GM12878 (cell line): ENCODE measurements around the gene CCL15. TPM values are rescaled to one million over a fixed set of nuclear protein-coding genes. Genes with fewer than 3 reads are reported as not detected.
A peak's percentile ranks its signal among the peaks of the same experiment; 100 is the strongest.

Experiments
- CBX5 ChIP-seq: sonication (generic); IDR thresholded peaks from 2 replicates; pipeline ENCODE4 v1.6.1; 2016; ENCODE audit warnings: low read depth, moderate library complexity, mild to moderate bottlenecking, inconsistent platforms
- CEBPB ChIP-seq, 2 experiments: fragments of 150-350 bp in 1 of 2; IDR thresholded peaks; 2 replicates each; pipeline ENCODE4 v1.6.1; 2012 to 2014; ENCODE audit warnings: low read depth in 2 of 2, low read length in 2 of 2, borderline replicate concordance in 1 of 2, inconsistent platforms in 1 of 2
- CHD1 ChIP-seq: IDR thresholded peaks from 2 replicates; pipeline ENCODE4 v1.6.1; 2012; ENCODE audit warnings: low read depth, low read length, improper control_type of control experiment
- EED ChIP-seq: sonication (generic); IDR thresholded peaks from 2 replicates; pipeline ENCODE4 v1.6.1; 2016; ENCODE audit warnings: antibody characterized with exemption, low read depth
- FOS ChIP-seq: IDR thresholded peaks from 3 replicates; pipeline ENCODE4 v1.6.1; 2011; ENCODE audit warnings: borderline replicate concordance; ENCODE audit not compliant: insufficient read length; ENCODE audit errors: extremely low read depth
- IKZF1 ChIP-seq: fragments of 450-650 bp; conservative IDR thresholded peaks from 2 replicates; pipeline ENCODE4 v1.6.1; 2017; ENCODE audit warnings: antibody characterized with exemption, mild to moderate bottlenecking
- KAT2A ChIP-seq: conservative IDR thresholded peaks from 2 replicates; pipeline ENCODE4 v1.6.1; 2011; ENCODE audit warnings: low read depth, low read length; ENCODE audit not compliant: control insufficient read depth
- MXI1 ChIP-seq: fragments of 150-350 bp; IDR thresholded peaks from 2 replicates; pipeline ENCODE4 v1.6.1; 2011; ENCODE audit warnings: low read depth, mild to moderate bottlenecking, inconsistent platforms, low read length, improper control_type of control experiment
- NFYB ChIP-seq: IDR thresholded peaks from 2 replicates; pipeline ENCODE4 v1.6.1; 2011; ENCODE audit warnings: low read depth, mild to moderate bottlenecking, low read length, improper control_type of control experiment, moderate library complexity; ENCODE audit not compliant: insufficient read depth
- POLR2A ChIP-seq: IDR thresholded peaks from 2 replicates; pipeline ENCODE4 v1.6.1; 2011; ENCODE audit warnings: low read depth, mild to moderate bottlenecking, low read length
- POU2F2 ChIP-seq: IDR thresholded peaks from 3 replicates; pipeline ENCODE4 v1.6.1; 2011; ENCODE audit warnings: low read depth, mild to moderate bottlenecking, low read length, borderline replicate concordance
- RAD21 ChIP-seq: IDR thresholded peaks from 2 replicates; pipeline ENCODE4 v1.6.1; 2011; ENCODE audit warnings: mild to moderate bottlenecking, low read depth, low read length, moderate library complexity; ENCODE audit not compliant: insufficient read depth
- RUNX3 ChIP-seq: IDR thresholded peaks from 2 replicates; pipeline ENCODE4 v1.6.1; 2012; ENCODE audit warnings: low read length, inconsistent platforms
- SKIL ChIP-seq: fragments of 450-650 bp; IDR thresholded peaks from 2 replicates; pipeline ENCODE4 v1.6.1; 2017; ENCODE audit warnings: mild to moderate bottlenecking, low read depth, inconsistent platforms; ENCODE audit not compliant: poor library complexity, severe bottlenecking
- SMAD5 ChIP-seq: IDR thresholded peaks from 2 replicates; pipeline ENCODE4 v1.6.1; 2016; ENCODE audit warnings: antibody characterized with exemption, low read depth
- SMC3 ChIP-seq: IDR thresholded peaks from 2 replicates; pipeline ENCODE4 v1.6.1; 2011; ENCODE audit warnings: low read length, improper control_type of control experiment, borderline replicate concordance
- SREBF1 ChIP-seq: IDR thresholded peaks from 2 replicates; pipeline ENCODE4 v1.6.1; 2012; ENCODE audit warnings: mild to moderate bottlenecking, low read length
- TCF12 ChIP-seq: IDR thresholded peaks from 2 replicates; pipeline ENCODE4 v1.6.1; 2011; ENCODE audit warnings: low read depth, mild to moderate bottlenecking, low read length
- polyA plus RNA-seq, 11 experiments: library from polyadenylated mRNA; depleted of rRNA in 4 of 11; unstranded in 6 of 11; stranded (reverse) in 5 of 11; fragments of >200 nt; fragmentation: Nextera tagmentation in 4 of 11; fragmentation: Illumina TruSeq in 1 of 11; extraction: Ambion mirVana in 4 of 11; extraction: Trizol in 1 of 11; gene quantifications; 1 replicate in 1 of 11; 2 replicates in 10 of 11; pipeline versions ENCODE4 v1.2.1 to v1.2.3, GENCODE V29; 2011 to 2016; ENCODE audit warnings: inconsistent platforms in 2 of 11, missing spikeins in 2 of 11, low read depth in 1 of 11
- total RNA-seq, 4 experiments: library from RNA; depleted of rRNA in 3 of 4; stranded (reverse); fragments of >200 nt in 3 of 4; fragmentation: Illumina TruSeq in 1 of 4; extraction: Trizol in 1 of 4; gene quantifications; 2 replicates each; pipeline versions ENCODE4 v1.2.1 to v1.2.3, GENCODE V29; 2013 to 2021
- TF ChIP-seq, protein P1 (sequence below): IDR thresholded peaks from 2 replicates; pipeline ENCODE4 v1.6.1; 2011; ENCODE audit warnings: mild to moderate bottlenecking, low read depth, low read length, moderate library complexity; ENCODE audit not compliant: insufficient replicate concordance
- TF ChIP-seq, protein P2 (sequence below): fragments of 450-650 bp; IDR thresholded peaks from 2 replicates; pipeline ENCODE4 v1.6.1; 2016; ENCODE audit warnings: mild to moderate bottlenecking

The CCL15 gene
- total and polyA plus RNA-seq, 10 of the 15 experiments (the other 5 are each of a cell fraction or from before 2014, with no cell fraction given): 0.12 TPM; not detected in 9

DNA sequence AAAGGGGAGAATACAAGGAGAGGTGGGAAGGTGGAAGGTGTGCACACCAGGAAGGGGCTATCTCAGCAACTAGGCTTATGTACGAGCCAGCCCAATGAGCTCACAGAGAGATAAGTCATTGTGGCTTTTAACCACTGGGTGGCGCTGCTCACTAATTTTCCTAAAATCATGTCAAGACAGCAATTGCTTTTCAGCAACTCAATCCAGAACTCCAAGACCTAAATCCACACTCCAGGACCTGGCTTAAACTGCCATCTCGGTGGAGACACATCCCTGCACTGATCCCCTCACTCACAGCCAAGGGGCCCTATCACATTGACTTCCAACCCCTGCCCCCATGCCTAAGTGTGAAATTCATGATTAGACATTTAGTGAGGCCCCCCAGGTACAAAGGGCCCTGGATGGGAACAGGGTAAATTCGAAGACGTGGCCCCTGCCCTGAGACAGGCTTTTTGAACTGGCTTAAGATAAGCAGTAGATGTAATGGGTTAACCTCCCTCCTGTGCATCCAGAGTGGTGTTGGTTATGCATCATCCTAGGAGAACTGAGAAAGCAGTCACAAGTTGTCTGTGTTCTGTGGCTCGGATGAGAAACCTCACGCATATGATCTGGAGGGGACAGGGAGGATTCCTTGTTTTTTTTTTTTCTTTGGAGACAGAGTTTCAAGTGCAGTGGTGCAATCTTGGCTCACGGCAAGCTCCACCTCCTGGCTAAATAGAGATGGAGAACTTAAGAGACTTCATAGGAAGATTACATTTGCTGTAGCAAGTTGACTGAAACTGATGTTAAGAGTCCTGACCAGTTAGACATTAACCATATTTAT lies 31.6 kb downstream of the CCL15 start (continued):
- no peak for TF ChIP-seq KAT2A
- no peak for TF ChIP-seq CBX5
- peak; percentile 95 for TF ChIP-seq RAD21
- peak; percentile 70 for TF ChIP-seq IKZF1
- TF ChIP-seq MXI1: no peak
- 0 out of 3 replicates have a peak, but pooled peaks have one; percentile 34 for TF ChIP-seq POU2F2
- no peak for TF ChIP-seq CEBPB (IDR thresholded peaks at IDR 0.05; ENCODE audit: borderline replicate concordance in 1 of 2, low read depth in 2 of 2, low read length in 2 of 2)
- TF ChIP-seq SREBF1: no peak
- no peak for TF ChIP-seq NFYB
- TF ChIP-seq FOS: no peak
- no peak for TF ChIP-seq CHD1
- TF ChIP-seq, protein P1, sequence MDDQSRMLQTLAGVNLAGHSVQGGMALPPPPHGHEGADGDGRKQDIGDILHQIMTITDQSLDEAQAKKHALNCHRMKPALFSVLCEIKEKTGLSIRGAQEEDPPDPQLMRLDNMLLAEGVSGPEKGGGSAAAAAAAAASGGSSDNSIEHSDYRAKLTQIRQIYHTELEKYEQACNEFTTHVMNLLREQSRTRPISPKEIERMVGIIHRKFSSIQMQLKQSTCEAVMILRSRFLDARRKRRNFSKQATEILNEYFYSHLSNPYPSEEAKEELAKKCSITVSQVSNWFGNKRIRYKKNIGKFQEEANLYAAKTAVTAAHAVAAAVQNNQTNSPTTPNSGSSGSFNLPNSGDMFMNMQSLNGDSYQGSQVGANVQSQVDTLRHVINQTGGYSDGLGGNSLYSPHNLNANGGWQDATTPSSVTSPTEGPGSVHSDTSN: no peak
- no peak for TF ChIP-seq TCF12
- TF ChIP-seq EED: no peak
- TF ChIP-seq POLR2A: no peak
- TF ChIP-seq SMC3: peak; percentile 95
- TF ChIP-seq, protein P2, sequence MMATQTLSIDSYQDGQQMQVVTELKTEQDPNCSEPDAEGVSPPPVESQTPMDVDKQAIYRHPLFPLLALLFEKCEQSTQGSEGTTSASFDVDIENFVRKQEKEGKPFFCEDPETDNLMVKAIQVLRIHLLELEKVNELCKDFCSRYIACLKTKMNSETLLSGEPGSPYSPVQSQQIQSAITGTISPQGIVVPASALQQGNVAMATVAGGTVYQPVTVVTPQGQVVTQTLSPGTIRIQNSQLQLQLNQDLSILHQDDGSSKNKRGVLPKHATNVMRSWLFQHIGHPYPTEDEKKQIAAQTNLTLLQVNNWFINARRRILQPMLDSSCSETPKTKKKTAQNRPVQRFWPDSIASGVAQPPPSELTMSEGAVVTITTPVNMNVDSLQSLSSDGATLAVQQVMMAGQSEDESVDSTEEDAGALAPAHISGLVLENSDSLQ: no peak
- TF ChIP-seq SKIL: peak; percentile 18
- peak; percentile 47 for TF ChIP-seq RUNX3
- TF ChIP-seq SMAD5: no peak
- TF ChIP-seq, all 136 proteins: peak for 12
